Hepatocyte (in vitro differentiated cells): Measurements from ENCODE around the gene ZSWIM7.

Experiments used
- EZH2 ChIP-seq: fragments of 200-600 bp; sonication (generic); IDR thresholded peaks from 2 replicates; pipeline ENCODE4 v1.6.1; 2016; ENCODE audit warnings: antibody characterized with exemption, mild to moderate bottlenecking, borderline replicate concordance
- EZH2phosphoT487 ChIP-seq: fragments of 200-600 bp; sonication (generic); IDR thresholded peaks from one replicate; pipeline ENCODE4 v1.6.1; 2018; ENCODE audit warnings: antibody characterized with exemption, mild to moderate bottlenecking, low read depth, moderate library complexity; ENCODE audit not compliant: unreplicated experiment, severe bottlenecking
- TF ChIP-seq, protein P1 (sequence below): fragments of 200-600 bp; sonication (generic); IDR thresholded peaks from 2 replicates; pipeline ENCODE4 v1.5.1; 2016; ENCODE audit warnings: antibody characterized with exemption, mild to moderate bottlenecking; ENCODE audit not compliant: poor library complexity

DNA sequence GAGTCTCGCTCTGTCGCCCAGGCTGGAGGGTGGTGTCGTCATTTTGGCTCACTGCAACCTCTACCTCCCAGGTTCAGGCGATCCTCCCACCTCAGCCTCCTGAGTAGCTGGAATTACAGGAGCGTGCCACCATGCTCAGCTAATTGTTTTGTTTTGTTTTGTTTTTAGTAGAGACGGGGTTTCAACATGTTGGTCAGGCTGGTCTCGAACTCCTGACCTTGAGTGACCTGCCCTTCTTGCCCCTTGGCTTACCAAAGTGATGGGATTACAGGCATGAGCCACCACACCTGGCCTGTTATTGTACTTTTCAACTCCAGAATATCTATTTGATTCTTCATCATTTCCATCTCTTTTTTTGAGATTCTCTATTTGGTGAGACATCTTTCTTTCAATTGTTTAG lies 63.6 kb downstream of the ZSWIM7 start:
- TF ChIP-seq, protein P1, sequence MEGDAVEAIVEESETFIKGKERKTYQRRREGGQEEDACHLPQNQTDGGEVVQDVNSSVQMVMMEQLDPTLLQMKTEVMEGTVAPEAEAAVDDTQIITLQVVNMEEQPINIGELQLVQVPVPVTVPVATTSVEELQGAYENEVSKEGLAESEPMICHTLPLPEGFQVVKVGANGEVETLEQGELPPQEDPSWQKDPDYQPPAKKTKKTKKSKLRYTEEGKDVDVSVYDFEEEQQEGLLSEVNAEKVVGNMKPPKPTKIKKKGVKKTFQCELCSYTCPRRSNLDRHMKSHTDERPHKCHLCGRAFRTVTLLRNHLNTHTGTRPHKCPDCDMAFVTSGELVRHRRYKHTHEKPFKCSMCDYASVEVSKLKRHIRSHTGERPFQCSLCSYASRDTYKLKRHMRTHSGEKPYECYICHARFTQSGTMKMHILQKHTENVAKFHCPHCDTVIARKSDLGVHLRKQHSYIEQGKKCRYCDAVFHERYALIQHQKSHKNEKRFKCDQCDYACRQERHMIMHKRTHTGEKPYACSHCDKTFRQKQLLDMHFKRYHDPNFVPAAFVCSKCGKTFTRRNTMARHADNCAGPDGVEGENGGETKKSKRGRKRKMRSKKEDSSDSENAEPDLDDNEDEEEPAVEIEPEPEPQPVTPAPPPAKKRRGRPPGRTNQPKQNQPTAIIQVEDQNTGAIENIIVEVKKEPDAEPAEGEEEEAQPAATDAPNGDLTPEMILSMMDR = no peak
- TF ChIP-seq EZH2 (no peak), EZH2phosphoT487 (no peak)
